ENCODE results near the gene PJVK. TPM values are rescaled to one million over a fixed set of nuclear protein-coding genes. Genes with fewer than 3 reads are reported as not detected.
"Not testable (repeated sequence)": the region's sequence is repeated elsewhere in the genome, so short reads cannot be mapped to it uniquely, and the experiment has no call there.

The PJVK gene
- total and polyA plus RNA-seq, 10 of the 15 experiments (the other 5 are each of a cell fraction or from before 2014, with no cell fraction given): 1.8 to 6.8 (median 3.2) TPM

DNA sequence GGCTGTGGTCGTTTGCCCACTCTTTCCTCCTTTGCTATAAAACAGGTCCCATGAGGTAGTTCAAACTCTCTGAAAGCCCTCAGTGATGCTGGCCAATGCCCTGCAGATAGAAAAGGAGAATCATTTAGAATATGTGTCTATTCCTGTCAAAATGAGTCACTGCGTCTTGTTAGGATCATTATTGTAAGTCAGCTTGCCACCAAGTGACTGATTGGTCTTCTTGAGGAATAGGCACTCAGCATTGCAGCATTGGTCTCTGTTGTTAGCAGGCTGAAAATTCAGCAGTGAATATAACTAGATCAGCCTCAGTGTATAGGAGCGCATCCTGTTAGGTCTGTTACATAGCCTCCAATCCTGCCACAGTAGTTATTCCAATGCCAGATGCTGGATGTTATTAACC is 29.1 kb upstream of the PJVK start:
- ATAC-seq (no peak), FAIRE-seq (no peak), DNase-seq (ENCODE audit: low read depth, low spot score) (no peak)
- Histone ChIP-seq H3K4me3 (no peak overlapping the region), H3K9ac (ENCODE audit: control insufficient read depth, insufficient read depth, low read length) (no peak overlapping the region), H3K4me2 (ENCODE audit: control insufficient read depth, insufficient read depth) (no peak overlapping the region), H3K79me2 (ENCODE audit: control insufficient read depth, insufficient read depth, low read length) (peaks cover 8% of the 10 kb centered on the region), H3K4me1 (ENCODE audit: control insufficient read depth, insufficient read depth, low read length) (peaks cover 6% of the 10 kb centered on the region; the same call in 1 of the 2 replicates), H3K36me3 (ENCODE audit: control insufficient read depth in 2 of 2, insufficient read depth in 2 of 2, low read length in 1 of 2) (peaks cover 1 to 8% of the 10 kb centered on the region in 2 experiments; a peak in 3 of 4 replicates), H2AFZ (ENCODE audit: control insufficient read depth, low read depth, low read length) (no peak overlapping the region), H3K27ac (ENCODE audit: control insufficient read depth, insufficient read depth) (no peak overlapping the region), H4K20me1 (ENCODE audit: control insufficient read depth, insufficient read depth) (no peaks in the 10 kb centered on the region), H3K27me3 (replicated peaks in 1 of 2; ENCODE audit: control insufficient read depth in 2 of 2, insufficient read depth in 2 of 2, low read length in 1 of 2) (no peaks in the 10 kb centered on the region), H3K9me3 (replicated peaks; ENCODE audit: control insufficient read depth, insufficient read depth, low read length) (peaks cover 4% of the 10 kb centered on the region; the same call in 2 of the 3 replicates)
- intact Hi-C loops (cut with micrococcal nuclease; ENCODE audit: unreplicated experiment) (no loop called here), in situ Hi-C loops (cut with MboI) (no loop called here)
- ChIA-PET CTCF (interaction anchor here (4.3 to 12.4 kb wide), 2 partner anchors 7 to 23 kb away, joined by 16 to 702 read pairs; no protein-coding TSS in a partner anchor), POLR2A (no interaction called here), SMC1A (ENCODE audit: uncharacterized antibody, unreplicated experiment) (interaction anchor here (10.6 kb wide), 1 partner anchor 24 kb away, joined by 454 read pairs; no protein-coding TSS in a partner anchor), RAD21 (ENCODE audit: unreplicated experiment) (no interaction called here)
- 92% methylated on average over 3 of the region's 3 CpGs for WGBS (ENCODE audit: insufficient coverage, insufficient replicate concordance, low lambda C conversion rate, missing lambda C conversion rate)
- TF ChIP-seq STAT1 (conservative IDR thresholded peaks at IDR 0.05) (no peak), HDAC6 (IDR thresholded peaks at IDR 0.05; ENCODE audit: unreplicated experiment) (no peak), ZBED1 (IDR thresholded peaks at IDR 0.05; ENCODE audit: borderline replicate concordance) (no peak), TARDBP (IDR thresholded peaks at IDR 0.05; ENCODE audit: borderline replicate concordance) (no peak), POLR2AphosphoS5 (IDR thresholded peaks at IDR 0.05; ENCODE audit: low read length) (no peak), ETV6 (conservative IDR thresholded peaks at IDR 0.05 in 1 of 2, IDR thresholded peaks at IDR 0.05 in 1 of 2; ENCODE audit: borderline replicate concordance in 1 of 2, low read depth in 1 of 2) (no peak), RELB (IDR thresholded peaks at IDR 0.05; ENCODE audit: low read depth) (no peak), KDM1A (IDR thresholded peaks at IDR 0.05; ENCODE audit: borderline replicate concordance) (no peak), NR2C2 (IDR thresholded peaks at IDR 0.05; ENCODE audit: borderline replicate concordance, control insufficient read depth, insufficient read length, low read depth) (no peak), RBBP5 (conservative IDR thresholded peaks at IDR 0.05) (no peak), RAD51 (IDR thresholded peaks at IDR 0.05) (no peak), IKZF1 (conservative IDR thresholded peaks at IDR 0.05) (no peak)
- TF ChIP-seq, protein P1, sequence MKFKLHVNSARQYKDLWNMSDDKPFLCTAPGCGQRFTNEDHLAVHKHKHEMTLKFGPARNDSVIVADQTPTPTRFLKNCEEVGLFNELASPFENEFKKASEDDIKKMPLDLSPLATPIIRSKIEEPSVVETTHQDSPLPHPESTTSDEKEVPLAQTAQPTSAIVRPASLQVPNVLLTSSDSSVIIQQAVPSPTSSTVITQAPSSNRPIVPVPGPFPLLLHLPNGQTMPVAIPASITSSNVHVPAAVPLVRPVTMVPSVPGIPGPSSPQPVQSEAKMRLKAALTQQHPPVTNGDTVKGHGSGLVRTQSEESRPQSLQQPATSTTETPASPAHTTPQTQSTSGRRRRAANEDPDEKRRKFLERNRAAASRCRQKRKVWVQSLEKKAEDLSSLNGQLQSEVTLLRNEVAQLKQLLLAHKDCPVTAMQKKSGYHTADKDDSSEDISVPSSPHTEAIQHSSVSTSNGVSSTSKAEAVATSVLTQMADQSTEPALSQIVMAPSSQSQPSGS (IDR thresholded peaks at IDR 0.05; ENCODE audit: low read length): no peak
- BruUV-seq (replicated peaks): no TSS peak

DNA sequence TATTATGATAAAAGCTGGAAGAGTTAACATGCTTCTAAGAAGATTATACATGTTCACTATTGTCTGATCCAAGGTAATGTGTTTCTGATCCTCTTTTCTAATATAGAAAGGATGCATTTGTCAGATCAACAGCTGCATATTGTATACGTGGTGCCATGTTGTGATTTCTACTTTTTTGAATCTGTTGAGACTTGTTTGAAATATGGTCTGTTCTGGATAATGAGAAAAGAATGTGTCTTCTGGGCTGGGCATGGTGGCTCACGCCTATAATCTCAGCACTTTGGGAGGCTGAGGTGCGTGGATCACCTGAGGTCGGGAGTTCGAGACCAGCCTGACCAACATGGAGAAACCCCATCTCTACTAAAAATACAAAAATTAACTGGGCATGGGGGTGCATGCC is 27.4 kb upstream of the PJVK start:
- H3K4me2 ChIP-seq (ENCODE audit: control insufficient read depth, insufficient read depth); in situ Hi-C loops (cut with MboI); FAIRE-seq; H3K79me2 ChIP-seq (ENCODE audit: control insufficient read depth, insufficient read depth, low read length); POLR2A ChIA-PET; DNase-seq (ENCODE audit: low read depth, low spot score); intact Hi-C loops (cut with micrococcal nuclease; ENCODE audit: unreplicated experiment); ATAC-seq; H3K27me3 ChIP-seq (replicated peaks in 1 of 2; ENCODE audit: control insufficient read depth in 2 of 2, insufficient read depth in 2 of 2, low read length in 1 of 2); H3K4me3 ChIP-seq; H3K4me1 ChIP-seq (ENCODE audit: control insufficient read depth, insufficient read depth, low read length); H2AFZ ChIP-seq (ENCODE audit: control insufficient read depth, low read depth, low read length); H3K27ac ChIP-seq (ENCODE audit: control insufficient read depth, insufficient read depth); H3K9ac ChIP-seq (ENCODE audit: control insufficient read depth, insufficient read depth, low read length); BruUV-seq (replicated peaks); H3K9me3 ChIP-seq (replicated peaks; ENCODE audit: control insufficient read depth, insufficient read depth, low read length); H4K20me1 ChIP-seq (ENCODE audit: control insufficient read depth, insufficient read depth): not testable (repeated sequence)
- ChIA-PET RAD21 (ENCODE audit: unreplicated experiment) (interaction anchor here (0.7 to 1.3 kb wide), 2 partner anchors 10 to 24 kb away, joined by 3 read pairs; no protein-coding TSS in a partner anchor), CTCF (interaction anchor here (4.3 kb wide), 1 partner anchor 9 kb away, joined by 16 read pairs; no protein-coding TSS in a partner anchor), SMC1A (ENCODE audit: uncharacterized antibody, unreplicated experiment) (interaction anchor here (1.0 to 2.1 kb wide), 3 partner anchors 10 to 29 kb away, joined by 3 to 6 read pairs (median 4); no protein-coding TSS in a partner anchor)
- 100% methylated on average over 5 of the region's 5 CpGs for WGBS (ENCODE audit: insufficient coverage, insufficient replicate concordance, low lambda C conversion rate, missing lambda C conversion rate)
- peaks cover 1 to 10% of the 10 kb centered on the region in 2 experiments; a peak in 3 of 4 replicates for H3K36me3 ChIP-seq (ENCODE audit: control insufficient read depth in 2 of 2, insufficient read depth in 2 of 2, low read length in 1 of 2)
